GM21526 (cell line): ENCODE measurements around the gene DHRS3.

Experiments used
- ATAC-seq: cut with Tn5 transposase; IDR thresholded peaks from one replicate; pipeline ENCODE4 v1.9.1; 2021; ENCODE audit warnings: moderate library complexity; ENCODE audit not compliant: unreplicated experiment, low FRiP score

Gene DHRS3

GRCh38 chr1:12618661-12618964 is 603 bp upstream of the DHRS3 start:
- ATAC-seq = no peak

- ATAC-seq = no peak
Measured at GRCh38 chr1:12617511-12617900, 504 bp downstream of the DHRS3 start.

DNA sequence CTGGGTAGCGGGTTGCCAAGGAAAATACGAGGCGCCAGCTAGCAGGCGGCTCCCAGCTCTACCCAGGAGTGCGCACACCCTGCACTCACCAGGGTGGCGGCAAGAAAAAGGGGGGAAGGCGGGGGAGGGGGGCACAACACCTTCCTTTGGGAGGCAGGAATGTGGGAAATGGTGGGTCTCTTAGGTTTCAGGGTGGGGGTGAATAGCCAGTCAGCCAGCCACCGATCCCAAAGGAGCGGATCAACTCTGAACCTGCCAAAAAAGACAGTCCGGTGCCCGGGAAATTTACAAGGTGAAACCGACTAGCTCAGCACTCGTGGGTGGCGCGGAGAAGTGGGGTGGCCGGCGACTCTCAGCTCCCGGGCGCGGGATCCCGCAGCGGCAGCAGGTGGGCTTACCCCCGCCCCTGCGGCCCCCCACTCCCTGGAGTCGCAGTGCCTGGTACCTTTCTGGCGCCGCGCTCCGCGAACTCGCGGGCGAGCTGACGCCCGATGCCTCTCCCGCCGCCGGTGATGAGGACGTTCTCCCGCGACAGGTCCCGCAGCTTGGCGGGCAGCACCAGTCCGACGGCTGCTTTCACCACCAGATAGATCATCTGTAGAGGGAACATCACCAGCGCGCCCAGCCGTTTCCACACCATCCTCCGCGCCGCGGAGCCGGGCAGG is 1.2 kb downstream of the DHRS3 start:
- no peak for ATAC-seq

GRCh38 chr1:12615865-12616708 is 1.9 kb downstream of the DHRS3 start:
- no peak for ATAC-seq

DNA sequence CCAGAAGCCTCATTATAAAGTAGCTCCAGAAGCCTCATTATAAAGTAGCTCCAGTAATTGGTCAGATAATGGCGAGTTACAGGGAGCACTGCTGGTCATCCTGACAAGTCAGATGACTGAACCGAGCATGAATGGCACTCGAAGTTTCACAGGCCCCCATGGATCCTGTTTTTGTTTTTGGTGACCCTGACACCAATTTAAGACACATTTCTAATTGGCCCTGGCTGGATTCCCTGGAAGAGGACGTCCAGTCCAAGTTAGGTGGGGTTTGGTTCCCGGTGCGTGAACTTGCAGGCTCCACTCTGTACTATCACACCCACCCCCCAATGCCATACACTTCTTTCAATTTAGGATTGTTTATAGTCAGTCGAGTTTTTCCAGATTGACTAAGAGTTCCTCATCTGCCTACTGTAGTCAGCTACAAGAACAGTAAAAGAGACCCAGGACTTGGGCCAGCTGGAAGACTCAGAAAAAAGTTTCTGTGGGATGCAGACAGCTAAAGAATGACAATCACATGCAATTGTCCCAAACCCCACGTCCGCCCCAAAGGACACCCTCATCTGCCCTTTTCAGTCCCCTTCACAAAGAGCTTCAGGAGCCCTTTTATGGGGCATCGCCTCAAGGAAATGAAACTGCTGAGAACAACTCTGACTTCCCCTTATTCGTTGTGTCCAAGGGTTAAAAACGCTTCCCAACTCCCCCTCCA is 2.7 kb downstream of the DHRS3 start:
- ATAC-seq = no peak

GRCh38 chr1:12614402-12615158 is 3.4 kb downstream of the DHRS3 start:
- no peak for ATAC-seq

- no peak for ATAC-seq
Measured at GRCh38 chr1:12613180-12613579, 4.8 kb downstream of the DHRS3 start.

DNA sequence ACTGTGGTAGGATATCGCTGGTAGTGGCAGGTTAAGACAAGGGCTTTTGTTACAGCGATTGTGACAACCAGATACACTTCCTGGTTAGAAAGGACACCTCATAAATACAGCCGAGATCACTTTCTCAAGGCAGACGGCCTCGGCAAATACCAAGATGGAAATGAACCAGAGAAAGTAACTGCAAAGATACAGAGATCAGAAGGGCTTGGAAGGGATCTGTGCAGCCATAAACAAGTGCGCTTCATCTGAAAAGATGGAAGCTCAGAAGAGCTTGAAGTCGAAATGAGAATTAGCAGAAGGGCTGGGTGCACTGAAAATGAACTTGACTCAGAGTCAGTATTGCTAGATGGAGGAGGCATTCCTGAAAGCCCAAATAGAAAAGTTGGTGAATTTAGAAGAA is 7.1 kb downstream of the DHRS3 start:
- ATAC-seq = no peak

GRCh38 chr1:12610305-12610935 is 7.6 kb downstream of the DHRS3 start:
- no peak for ATAC-seq

- ATAC-seq = no peak
Measured at GRCh38 chr1:12609469-12610003, 8.5 kb downstream of the DHRS3 start.

- no peak for ATAC-seq
Measured at GRCh38 chr1:12608311-12608957, 9.6 kb downstream of the DHRS3 start.

GRCh38 chr1:12607263-12607662 is 10.7 kb downstream of the DHRS3 start:
- no peak for ATAC-seq

GRCh38 chr1:12604986-12605385 is 13.0 kb downstream of the DHRS3 start:
- no peak for ATAC-seq

DNA sequence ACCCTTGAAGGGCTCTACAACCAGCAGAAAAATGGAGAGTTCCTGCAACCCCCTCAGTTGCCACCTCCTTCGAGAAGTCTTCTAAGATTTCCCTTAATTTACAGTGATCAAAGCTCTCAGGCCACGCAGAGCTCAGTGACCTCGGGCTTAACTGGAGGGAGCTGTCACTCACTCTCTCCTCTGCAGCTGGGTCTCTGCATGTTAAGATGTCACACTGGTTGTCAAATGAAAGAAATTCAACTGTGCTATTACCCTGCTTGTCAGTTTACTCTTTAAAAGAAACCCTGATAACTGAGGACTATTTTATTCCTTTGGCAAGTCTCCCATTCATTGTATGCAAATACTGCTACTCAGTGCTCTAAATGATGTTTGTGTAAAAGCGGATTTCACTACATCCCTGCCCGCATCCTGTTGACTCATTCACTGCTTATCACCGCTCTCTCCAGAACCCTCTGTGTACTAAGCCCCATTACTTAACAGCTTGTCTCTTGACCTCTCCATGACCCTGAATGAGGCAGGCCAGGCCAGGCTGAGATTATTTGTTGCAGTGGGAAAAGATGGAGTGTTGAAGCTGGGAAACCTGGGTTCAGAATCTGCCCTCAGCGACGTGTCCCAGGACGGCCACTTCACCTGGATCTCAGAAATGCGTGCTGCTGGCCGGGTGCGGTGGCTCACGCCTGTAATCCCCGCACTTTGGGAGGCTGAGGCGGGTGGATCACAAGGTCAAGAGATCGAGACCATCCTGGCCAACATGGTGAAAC is 13.7 kb downstream of the DHRS3 start:
- ATAC-seq = no peak

DNA sequence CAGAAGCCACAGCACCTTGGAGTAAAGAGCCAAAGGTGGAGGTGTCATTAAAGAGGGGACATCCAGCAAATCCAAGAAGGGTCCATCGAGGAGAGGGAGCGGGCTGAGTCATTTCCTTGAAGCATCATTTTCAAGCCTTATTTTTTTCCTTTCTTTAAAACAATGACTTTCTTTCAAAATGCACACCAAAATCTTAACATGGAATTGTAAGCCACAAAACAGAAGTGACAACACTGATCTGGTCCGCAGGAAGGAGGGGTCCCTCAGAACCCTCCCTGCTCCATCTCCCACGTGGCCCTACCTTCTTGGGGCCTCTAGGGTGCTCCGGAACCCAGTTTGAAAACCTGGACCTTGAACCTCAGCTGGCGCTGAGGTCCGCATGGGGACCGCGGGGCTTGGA is 14.8 kb downstream of the DHRS3 start:
- ATAC-seq = no peak

DNA sequence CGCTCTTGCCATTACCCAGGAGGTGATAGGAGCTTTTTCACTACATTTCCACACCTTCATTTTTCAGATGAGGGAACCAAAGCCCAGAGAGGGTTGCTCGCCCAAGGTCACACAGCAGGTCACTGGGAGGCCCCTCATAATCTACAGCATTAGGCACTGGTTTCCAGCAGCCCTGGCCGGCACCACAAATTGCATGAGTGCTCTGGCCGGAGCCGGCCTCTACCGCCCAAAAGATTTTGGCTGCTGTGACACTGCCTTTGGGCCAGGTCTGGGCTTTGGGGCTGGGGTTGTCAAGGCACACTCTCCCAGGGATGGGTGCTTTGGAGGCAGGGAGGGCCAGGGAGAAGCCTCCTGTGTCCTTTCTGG is 15.4 kb downstream of the DHRS3 start:
- ATAC-seq = no peak

GRCh38 chr1:12601700-12602658 is 16.0 kb downstream of the DHRS3 start:
- no peak for ATAC-seq
